GM21360 (cell line): ENCODE measurements around the gene BAHCC1.
"Not testable (repeated sequence)": the region's sequence is repeated elsewhere in the genome, so short reads cannot be mapped to it uniquely, and the experiment has no call there.

Source experiments
- ATAC-seq: cut with Tn5 transposase; IDR thresholded peaks from one replicate; pipeline ENCODE4 v1.9.1; 2021; ENCODE audit warnings: mild to moderate bottlenecking, moderate library complexity; ENCODE audit not compliant: unreplicated experiment

Gene BAHCC1

DNA sequence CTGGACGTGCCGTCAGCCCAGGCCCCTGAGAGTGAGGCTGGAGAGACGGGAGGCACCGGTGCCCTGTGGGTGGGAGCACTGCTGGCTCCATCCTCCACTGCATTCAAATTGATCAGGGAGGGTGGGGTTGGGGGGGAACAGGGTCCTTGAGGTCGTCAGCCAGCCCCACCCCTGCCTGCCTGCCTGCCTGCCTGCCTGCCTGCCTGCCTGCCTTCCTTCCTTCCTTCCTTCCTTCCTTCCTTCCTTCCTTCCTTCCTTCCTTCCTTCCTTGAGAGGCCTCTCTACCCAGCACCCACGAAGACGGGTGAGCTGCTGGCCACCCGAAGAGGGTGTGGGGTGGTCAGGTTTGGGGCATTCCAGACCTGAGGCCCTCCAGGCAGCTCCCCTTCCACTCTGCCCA, 16.0 kb downstream of the BAHCC1 start:
- ATAC-seq, result no peak

DNA sequence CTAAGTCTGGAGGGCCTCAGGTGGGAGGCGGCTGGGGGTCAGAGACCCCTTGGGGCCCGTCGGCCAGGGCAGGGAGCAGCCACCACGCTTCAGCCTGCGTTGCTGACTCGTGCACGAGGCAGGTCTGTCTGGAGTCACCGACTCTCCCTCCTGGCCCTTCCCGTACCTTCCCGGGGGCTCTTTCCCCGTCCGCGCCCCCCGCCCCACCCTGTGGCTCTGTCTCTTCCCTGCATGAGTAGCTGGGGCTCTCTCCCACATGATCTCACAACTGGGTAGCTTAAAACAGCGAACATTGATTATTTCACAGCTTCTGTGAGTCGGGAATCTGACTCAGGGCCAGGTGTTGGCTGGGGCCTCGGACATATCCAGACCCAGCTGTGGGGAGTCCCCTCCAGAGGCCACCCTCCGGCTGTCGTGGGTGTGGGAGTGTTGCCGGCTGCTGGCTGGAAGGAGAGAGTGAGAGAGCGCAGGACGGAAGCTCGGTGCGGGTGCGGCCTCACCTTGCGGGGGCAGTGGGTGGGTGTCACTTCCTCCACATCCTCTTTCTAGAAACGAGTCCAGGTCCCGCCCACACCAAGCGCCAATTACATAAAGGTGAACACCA, 17.3 kb downstream of the BAHCC1 start:
- ATAC-seq, result peak; percentile 47

DNA sequence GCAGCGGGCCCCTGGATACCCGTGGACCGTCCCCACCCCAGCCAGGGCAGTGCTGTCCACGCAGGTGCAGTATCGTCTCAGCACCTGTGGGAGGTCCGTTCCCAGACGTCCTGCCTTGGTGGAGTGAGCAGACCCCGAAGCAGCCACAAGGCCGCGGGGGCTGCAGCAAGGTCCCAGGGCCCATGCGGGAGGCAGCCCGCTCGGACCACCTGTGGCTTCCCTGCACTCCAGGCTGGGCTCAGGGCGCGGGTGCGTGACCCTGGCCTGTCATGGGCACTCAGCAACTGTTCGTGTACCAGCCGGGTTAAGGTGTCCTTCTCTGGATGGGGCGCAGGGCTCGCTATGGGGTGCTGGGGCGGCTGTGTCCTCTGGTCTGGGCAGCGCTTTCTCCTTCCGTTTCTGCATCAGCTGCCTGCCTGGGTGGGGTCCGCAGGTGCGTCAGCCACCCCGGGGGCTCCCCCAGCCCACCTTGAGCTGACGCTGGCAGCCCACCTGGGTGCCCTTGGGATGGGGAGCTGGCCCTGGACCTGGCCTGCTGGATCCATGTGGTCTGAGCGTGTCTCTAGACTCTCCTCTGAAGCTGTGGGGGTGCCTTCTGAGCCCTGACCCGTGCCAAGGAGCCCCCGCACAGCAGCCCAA, 18.4 kb downstream of the BAHCC1 start:
- ATAC-seq, result no peak

DNA sequence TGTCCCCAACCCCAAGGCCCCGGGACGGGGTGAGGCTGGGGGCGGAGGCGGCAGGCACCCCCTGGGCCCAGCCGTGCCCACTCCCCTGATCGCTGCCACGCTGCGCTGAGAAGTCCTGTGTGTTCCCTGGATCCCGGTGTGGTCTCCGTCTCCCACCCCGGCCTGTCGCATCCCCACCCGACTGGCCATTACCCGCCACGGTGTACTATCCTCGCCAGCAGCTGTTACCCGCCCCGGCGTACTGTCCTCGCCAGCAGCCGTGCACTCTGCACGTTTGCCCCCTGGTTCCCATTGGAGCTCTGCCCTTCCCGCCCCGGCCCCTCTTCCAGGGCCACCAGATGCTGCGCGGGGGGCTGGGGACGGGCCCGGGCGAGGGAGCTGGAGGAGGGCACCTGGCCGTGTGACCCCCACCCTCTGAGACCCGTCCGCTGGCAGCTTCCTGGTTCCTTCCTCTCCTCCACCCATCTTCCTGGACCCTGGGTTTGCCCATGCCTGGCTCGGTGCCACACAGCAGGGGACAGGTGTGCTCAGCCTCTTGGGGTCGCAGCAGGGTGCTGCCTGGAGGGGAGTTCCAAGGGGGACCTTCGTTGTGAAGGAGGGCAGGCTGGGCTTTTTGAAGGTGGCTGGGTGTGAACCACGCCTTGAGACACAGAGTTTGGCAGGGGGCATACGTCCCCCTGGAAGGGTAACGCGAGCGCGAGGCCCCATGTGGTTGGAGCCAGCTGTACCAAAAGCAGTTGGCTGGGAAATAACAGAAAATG, 19.7 kb downstream of the BAHCC1 start:
- ATAC-seq, result no peak

DNA sequence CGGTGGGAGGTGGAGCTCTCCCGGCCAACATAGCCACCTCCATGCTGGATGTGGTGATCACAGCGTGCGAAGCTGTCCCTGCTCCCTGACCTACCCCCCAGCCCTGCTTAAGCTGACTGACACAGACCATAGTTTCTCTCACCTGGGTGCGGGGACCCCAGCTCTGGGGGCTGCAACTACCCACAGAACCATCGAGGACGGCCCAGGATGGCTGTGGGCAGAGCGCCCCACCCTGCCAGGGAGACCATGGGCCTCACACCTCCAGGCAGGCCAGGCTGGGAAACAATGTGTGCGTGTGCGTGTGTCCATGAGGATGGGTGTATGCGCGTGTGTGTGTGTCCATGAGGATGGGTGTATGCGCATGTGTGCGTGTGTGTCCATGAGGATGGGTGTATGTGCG, 20.4 kb downstream of the BAHCC1 start:
- ATAC-seq, result no peak

DNA sequence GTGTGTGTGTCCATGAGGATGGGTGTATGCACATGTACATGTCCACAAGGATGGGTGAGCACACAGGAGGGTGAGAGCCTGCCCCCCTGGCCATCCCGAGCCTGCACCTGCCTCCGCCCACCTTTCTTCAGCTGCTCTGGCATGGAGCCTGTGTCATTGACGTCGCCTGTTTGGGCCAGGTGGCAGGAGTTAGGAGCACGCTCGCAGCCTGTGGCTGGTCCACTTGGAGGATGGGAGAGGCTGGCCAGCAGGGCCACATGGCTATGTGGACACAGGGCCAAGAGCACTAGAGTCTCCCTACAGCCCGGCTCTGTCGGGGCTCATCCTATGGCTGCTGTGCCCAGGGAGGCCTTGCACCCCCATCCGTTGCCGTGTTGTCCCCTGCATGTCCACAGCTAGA, 21.4 kb downstream of the BAHCC1 start:
- ATAC-seq, result no peak

DNA sequence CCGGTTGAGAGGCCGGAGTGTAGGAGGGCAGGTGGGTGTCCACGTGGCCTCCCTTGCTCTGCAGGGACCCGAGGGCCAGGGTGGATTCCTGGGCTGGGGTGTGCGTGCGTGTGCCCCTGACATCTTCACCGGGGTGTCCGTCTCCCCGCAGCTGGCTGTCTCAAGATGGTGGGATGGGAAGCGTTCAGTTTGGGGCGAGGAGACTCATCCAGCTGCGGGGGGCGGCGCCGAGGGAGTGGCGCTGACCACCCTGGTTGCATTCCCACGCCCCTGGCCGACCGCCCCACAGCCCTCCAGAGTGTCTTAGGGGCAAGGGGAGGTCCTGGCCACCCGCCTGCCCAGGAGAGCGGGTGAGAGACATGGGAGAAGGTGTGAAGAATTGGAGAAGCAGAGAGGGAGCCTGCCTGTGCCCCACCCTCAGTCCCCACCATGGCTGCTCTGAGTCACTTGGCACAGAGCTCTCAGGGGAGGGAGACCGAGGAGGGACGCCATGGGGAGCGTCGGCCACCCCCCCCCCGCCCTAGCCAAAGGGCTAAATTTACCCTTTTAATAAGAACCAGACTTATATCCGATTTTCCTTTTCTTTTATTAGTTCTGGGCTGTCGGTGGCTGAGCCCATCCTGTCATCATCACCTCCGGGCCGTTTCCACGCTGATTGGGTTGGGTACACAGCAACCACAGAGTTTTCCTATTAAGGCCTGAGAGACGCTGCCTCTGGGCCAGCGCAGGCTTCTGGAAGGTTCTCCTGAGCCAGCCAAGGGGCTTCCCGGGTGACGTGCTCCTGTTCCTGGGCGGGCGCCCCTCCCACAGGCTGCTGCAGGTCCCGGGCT, 22.0 kb downstream of the BAHCC1 start:
- ATAC-seq, result no peak

DNA sequence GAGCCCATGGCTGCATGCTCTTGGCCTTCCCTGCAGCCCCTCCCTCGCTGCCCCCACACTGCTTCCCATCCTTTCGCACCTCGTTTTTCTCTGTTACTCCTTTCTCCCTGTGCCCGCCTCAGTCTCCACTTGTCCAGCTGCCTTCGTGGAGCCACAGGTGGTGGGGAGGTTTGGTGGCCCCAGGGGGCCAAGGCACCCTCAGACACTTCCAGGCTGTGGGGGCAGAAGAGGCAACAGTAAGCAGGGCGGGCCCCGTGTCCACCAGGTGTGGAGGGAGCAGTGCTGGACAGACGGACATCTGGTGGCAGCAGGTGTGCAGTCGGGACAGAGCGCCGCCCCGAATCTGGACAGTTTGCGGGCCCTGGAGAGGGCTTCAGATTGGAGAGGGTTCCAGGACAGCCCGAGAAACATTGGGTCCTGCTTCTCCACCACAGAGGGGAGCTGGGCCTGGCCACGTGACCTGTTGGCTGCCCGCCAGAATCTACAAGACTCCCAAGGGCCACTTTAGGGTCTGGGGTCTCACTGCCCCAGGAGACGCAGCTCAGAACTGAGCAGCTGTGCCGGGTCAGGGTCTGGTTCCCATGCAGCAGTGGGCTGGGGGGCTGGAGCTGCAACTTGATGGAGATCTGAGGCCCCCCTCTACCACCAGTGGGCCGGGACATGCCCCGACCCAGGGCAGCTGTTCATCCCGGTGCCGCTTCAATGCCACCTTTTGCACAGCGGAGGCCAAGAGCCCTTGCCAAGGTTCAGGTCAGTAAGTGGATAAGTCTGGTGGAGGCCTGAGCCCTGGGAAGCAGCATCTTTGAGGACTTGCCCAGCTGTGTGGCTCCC, 22.8 kb downstream of the BAHCC1 start:
- no peak for ATAC-seq

DNA sequence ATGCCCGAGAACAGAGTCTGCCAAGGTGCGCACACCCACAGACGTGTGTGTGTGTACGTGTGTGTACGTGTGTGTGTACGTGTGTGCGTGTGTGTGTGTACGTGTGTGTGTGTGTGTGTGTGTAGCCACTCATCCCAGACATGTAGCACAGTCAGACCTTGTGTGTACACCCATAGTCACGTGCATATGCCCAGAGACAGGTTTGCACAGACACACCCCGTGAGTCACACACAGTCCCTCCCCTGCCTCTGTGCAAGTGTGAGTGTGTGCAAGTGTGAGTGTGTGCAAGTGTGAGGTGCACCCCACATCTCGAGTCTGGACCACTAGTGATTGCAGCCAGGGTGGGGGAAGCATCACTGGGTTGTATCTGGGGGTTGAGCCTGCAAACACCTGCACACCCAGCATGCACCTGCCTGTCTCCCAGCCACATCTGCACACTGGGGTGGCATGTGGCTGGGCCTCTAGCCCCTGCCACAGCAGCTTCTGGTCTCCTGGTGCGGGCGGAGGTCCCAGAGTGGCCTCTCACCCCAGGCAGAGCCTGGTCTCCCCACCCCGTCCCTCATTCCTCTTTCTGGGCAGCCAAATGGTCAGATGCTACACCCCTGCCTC, 23.6 kb downstream of the BAHCC1 start:
- no peak for ATAC-seq

DNA sequence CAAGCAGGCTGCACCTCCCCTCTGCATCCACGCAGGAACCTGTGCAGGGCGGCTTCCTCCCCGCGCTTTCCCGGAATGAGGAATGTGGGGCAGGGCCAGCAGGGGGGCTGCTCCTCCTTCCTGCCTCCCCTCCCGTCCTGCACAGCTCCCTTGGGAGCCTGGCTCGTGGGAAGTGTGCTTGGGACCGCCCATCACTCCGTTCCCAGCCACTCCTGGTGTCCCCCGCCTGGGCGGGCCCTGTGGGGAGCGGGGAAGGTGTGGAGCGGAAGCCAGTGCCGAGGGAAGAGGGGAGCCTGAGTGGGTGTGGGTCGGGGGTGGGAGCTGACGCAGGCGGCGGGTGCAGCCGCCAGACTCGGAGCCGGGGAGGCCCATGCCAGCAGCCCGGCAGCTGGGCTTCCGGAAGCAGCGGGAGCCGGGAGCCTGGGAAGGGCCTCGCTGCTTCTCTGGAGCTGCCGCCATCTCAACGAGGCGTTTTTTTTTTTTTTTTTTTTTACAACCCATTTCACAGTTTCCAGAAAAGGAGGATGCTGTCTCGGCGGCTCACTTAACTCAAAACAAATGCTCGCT, 24.1 kb downstream of the BAHCC1 start:
- no peak for ATAC-seq

DNA sequence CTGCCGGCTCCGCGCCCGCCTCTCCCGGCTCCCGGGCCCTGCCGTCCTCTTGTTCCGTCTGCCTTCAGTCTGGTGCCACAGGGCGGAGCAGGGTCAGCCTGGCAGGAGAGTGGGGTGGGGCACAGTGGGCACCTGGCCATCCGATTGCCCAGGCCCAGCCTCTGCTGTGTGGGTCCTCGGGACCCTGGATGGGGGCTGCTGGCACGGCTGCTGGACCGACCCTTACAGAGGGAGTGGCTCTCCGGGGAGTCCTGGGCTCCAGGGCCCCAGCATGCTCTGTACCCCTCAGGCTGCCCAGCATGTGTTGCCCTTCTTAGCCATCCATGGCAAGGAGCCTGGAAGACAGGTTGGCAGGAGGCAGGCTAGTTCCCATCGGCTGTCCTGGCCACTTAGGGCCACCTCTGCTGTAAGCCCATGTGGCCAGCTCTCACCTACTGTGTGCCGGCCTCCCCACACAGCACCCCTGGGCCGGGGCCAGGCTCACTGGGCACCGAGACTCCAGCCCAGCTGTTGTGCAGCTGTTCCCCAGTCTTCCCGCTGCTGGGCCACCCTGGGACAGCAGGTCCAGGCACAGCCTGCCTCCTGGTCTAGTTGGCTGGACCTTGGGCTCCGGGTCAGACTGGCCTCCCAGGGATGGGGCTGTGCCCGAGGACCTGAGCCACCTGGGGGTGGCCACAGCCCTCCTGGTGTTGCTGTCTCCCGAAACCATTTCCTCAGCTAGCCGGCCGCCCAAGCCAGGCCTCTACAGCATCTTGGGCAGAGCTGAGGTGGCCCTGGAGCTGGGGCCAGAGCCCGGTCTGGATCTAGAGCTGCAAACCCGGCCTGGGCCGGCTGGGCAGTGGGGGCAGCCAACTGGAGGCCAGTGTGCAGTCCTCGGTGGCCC, 24.9 kb downstream of the BAHCC1 start:
- ATAC-seq, result no peak

DNA sequence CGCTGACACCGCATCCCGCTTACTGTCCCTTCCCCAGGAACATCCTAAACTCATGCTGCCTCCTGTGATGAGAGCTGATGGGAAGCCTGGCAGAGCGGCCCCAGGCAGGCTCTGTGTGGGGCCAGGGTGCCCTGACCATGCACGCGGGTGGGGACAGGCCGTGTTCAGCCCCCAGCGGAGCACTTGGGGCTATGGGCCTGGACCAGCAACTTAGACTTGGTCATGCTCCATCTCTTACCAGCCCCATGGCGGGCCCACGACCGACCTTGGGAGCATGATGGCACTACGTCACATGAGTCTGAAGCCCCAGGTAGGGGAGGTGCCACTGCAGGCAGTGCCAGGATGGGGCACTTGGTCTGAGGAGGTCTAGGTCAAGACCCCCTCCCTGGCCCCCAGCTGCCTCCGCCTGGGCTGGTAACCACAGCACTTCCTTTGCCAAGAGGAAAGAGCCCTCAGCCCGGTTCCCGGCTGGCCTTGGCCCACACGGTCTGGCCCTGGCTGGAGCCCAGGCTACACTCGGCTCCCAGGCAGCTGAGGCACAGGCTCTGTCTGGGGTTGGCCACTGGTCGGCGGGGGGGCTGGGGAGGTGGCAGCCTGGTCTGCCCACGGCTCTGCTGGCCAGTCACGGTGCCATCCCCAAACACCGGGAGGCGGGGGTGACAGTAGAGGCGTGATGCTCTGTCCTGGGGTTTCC, 25.7 kb downstream of the BAHCC1 start:
- no peak for ATAC-seq

DNA sequence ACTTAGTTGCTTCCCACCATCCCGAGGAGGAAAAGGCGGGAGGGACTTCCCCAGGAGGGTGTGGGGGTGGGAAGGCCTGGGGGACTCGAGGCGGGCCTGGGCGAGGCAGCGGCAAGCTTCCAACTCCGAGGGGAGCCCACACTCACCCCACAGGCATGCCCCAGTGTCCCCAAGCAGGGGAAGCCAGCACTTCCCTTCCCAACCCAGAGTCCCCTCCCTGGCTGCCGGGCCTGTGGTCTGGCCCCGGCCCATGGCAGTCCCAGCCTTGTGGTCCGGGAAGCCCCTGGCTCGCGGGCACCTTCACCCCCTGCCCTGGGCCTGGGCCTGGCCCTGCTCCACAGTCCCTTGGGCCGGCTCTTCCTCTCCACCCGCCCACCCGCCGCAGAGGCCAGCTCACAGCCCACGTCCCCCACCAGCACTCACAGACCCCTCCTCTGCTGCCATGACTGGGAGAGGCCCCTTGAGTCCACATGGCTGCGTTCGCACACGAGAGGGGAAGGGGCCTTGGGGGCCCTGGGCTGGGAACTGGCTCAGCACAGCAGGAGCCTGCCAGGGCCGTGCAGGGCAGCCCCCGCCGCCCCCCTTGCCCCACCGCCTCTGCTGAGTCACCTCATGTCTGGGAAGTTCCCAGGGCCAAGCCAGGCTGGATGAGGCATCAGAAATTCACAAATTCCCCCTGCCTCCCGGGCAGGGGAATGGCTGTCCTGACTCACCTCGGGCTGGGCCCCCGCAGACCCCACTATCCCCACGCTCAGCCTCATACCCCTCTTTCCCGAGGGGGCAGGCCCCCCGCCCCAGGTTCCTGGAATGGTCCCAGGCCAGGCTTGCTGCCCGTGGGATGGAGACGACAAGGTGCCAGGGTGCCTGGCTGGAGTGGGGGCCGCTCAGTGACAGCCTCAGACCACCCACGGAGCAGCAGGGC, 27.8 kb downstream of the BAHCC1 start:
- ATAC-seq, result no peak

DNA sequence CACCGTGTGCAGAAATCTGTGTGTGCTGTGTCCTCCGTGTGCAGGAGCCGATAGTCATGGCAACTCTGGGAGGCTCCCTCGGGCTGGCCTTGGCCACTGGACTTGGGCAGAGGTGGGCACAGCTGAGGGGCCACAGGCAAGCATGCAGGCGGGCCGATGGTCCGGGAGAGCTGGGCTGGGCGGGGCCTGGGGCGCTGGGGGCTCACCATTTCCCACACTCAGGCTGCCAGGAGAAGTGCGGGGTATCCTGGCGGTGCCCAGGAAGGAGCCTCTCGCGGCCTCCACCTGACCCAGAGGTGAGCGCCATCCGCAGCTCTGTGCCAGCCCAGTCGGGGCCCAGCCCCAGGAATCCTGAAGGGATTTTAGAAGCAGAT, 28.4 kb downstream of the BAHCC1 start:
- no peak for ATAC-seq

DNA sequence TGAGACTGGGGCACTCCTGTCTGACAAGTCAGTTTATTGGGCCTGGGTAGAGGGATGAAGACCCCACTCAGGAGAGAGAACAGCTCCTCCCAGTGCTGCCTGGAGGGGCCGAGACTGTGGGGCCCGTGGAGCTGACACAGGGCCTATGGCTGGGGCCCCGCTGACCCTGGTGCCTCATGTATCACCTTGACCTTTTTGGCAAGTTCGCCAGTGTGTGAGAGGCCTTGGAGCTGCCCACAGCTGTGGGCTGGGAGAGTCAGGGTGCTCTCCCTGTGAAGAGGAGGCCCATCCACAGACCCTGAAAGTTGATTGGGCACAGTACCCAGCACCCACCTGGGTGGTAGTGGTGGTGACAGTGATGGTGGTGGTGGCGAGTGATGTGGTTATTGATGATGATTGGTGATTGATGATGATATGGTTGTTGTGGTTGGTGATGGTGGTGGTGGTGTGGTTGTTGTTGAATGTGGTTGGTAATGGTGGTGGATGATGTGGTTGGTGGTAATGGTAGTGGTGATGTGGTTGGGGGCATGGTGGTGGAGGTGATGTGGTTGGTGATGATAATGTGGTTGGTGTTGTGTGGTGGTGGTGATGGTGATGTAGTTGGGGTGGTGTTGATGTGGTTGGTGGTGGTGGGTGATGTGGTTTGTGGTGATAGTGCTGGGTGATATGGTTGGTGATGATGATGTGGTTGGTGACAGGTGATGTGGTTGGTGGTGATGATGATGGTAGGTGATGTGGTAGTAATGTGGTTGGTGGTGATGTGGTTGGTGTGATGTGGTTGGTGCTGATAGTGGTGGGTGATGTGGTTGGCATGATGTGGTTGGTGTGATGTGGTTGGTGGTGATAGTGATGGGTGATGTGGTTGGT, 29.1 kb downstream of the BAHCC1 start:
- ATAC-seq, result no peak

DNA sequence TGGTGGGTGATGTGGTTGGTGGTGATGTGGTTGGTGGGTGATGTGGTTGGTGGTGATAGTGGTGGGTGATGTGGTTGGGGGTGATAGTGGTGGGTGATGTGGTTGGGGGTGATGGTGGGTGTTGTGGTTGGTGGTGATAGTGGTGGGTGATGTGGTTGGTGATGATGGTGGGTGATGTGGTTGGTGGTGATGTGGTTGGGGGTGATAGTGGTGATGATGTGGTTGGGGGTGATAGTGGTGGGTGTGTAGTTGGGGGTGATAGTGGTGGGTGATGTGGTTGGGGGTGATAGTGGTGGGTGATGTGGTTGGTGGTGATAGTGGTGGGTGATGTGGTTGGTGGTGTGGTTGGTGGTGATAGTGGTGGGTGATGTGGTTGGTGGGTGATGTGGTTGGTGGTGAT, 29.8 kb downstream of the BAHCC1 start:
- ATAC-seq, result not testable (repeated sequence)
